ENCODE results near the gene METTL21C.

METTL21C gene

GRCh38 chr13:102667023-102667422, 27.8 kb downstream of the METTL21C start:
- peak; percentile 8 for DNase-seq (ENCODE audit: low read depth)

DNA sequence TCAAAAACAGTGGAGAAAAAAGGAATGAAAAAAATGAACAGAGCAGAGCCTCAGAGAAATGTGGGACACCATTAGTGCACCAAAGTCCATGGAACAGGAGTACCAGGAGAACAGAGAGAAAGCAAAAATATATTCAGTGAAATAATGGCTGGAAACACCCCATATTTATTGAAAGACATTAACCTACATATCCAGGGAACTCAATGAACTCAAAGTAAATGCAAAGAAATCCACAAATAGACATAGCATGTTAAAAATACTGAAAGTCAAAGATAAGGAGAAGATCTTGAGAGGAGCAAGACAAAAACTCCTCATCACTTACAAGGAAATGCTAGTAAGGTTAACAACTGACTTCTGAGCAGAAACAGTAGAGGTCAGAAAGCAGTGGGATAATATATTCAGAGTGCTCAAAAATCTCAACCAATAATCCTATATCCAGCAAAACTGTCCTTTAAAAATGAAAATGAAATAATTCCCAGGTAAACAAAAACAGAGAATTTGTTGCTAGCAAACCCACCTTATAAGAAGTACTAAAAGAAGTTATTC, 35.6 kb downstream of the METTL21C start:
- DNase-seq (ENCODE audit: low read depth) = no peak

DNA sequence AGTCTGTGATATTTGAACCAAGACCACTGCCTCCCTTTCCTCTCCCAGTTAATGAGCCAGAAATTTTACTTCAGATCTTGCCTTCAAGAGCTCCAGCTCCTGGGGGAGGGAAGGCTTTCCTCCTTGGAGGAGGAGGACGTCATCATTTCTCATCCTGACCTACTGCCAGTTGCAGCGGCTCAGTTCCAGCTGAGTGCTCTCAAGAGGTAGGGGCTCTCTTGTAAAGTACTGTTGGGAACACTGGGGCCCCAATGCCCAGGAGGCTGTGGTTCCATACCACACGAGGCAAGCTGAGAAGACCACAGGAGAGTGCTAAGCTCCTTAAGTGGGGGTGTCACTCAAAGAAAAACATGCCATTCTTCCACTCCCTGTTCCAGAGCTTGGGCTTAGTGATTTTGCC, 36.2 kb downstream of the METTL21C start:
- peak; percentile 5 for DNase-seq (ENCODE audit: low read depth)

DNA sequence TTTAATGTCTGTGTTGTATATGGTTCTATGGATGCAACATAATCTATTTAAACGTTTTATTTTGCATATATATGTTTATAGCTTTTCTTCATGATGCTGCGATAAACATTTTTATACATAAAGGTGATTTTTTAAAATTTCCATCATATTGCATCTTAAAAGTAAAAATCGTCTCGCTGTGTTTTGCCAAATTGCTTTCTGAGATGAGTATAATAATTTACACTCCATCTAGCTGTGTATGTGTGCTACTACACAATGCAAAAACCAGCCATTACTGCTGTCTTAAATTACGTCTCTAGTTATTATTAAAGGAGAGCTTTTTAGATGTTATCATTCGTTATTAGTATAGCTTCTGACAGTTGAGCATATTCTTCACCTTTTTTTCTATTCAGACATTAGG, 37.2 kb downstream of the METTL21C start:
- DNase-seq (ENCODE audit: low read depth) = peak; percentile 4

- DNase-seq (ENCODE audit: low read depth) = peak; percentile 26
Observed at GRCh38 chr13:102654756-102655155, 40.1 kb downstream of the METTL21C start.

DNA sequence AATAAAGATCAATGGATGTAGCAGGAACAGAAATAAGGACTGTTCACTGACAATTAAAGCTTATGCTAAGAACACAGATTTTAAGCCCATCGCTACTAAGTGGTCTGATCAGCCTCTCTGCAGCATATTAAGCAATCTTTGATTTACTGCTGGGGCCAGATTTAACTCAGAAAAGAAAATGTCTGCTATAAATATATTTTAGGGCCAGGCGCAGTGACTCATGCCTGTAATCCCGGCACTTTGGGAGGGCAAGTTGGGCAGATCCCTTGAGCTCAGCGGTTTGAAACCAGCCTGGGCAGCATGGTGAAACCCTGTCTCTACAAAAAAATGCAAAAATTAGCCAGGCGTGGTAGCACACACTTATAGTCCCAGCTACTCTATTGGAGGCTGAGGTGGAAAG, 43.0 kb downstream of the METTL21C start:
- peak; percentile 65 for DNase-seq (ENCODE audit: low read depth)

DNA sequence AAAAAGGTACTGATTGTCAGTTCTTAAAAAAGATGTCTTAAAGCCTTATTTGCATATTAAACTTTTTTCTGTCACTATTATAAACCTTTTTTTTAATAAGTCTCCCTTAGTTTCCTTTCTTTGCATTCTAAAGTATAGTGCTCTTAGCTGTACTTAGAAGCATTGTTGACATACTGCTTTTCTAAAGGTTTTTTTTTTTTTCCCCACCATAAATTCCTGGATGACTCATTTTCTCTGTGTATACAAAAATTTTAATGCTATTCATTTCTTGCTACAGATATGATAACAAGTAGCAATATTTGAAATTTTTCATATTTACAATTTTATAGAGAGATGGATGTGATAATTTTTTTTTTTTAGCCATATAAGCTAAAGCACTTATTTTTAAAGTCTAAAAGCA, 43.5 kb downstream of the METTL21C start:
- peak; percentile 72 for DNase-seq (ENCODE audit: low read depth)

DNA sequence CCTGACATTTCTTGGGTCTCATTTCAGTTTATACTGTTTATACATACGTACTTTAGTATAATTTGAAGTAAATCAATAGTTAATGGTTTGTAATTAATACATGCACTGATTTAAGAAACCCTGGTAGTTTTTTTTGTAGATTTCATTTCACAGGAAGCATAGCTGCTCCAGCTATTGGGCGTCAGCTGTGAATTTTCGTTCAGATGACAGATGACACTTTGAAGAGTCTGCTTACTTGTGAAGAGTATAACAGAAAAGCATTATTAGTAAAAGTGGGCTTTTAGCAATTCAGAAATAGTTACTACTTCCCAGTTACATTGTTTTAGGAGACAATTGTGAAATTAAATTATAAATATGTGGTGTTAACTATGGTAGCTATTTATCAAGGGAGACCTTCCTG, 44.4 kb downstream of the METTL21C start:
- DNase-seq (ENCODE audit: low read depth) = no peak

GRCh38 chr13:102648046-102648445, 46.8 kb downstream of the METTL21C start:
- no peak for DNase-seq (ENCODE audit: low read depth)

DNA sequence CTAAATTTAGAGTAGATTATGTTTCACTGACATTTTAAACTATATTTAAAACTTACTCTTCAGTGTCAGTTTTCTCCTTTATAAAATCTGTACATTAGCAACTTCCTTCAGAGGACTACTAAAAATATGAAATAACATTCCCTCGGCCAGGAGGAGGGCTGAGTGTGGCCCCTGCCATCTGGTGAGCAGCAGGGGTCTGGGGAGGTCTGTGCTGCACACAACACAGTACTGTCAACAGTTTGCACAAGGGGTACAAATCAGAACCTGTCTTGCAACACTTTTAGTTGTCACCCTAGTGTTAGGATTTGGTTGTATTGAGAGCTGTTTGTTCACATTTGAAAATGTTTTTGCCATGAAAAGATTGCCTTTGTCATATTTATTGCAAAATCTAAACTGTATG, 49.1 kb downstream of the METTL21C start:
- DNase-seq (ENCODE audit: low read depth) = no peak

DNA sequence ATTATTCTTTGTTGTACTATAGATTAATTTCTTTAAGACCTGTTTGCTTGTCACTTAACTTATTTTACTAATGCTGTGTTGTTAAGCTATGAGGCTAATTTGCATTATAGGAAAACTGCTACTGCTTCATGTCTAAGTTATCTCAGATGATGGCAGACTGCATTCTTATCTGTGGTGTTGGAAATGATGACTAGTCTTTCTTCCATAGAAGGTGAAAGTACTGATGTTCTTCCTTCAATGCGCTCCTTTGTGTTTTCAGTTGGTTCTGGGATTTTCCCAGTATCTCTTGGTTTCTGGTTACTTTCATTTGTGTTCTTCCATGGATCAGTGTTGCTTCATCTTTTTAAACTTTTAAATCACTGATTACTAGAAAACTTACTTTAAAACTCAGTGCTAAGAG, 51.2 kb downstream of the METTL21C start:
- peak; percentile 33 for DNase-seq (ENCODE audit: low read depth)

DNA sequence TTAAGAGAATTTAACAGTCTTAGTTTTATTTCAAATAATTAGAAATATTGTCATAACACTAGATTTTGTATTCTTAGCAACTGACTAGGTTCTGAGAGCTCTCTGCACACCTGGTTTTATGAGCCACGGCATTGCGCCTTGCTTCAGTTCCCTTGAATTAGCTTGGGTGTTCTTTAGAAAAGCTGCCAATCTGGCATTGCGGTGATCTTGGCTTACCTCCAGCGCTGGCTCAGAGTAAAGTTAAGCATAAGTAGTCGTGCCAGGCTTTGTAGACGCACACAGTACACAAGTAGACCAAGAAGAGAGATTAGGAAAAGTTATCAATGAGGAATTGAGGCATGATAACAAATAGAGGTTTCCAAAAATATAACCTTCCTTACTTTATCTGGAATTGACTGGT, 52.4 kb downstream of the METTL21C start:
- peak; percentile 5 for DNase-seq (ENCODE audit: low read depth)

GRCh38 chr13:102642029-102642428, 52.8 kb downstream of the METTL21C start:
- no peak for DNase-seq (ENCODE audit: low read depth)

GRCh38 chr13:102638741-102639140, 56.1 kb downstream of the METTL21C start:
- no peak for DNase-seq (ENCODE audit: low read depth)

Measured in iris pigment epithelial cell (primary cell).